Thyroid gland (tissue), 4 donors: ENCODE data around the gene NR1H2. TPM values are rescaled to one million over a fixed set of nuclear protein-coding genes. Genes with fewer than 3 reads are reported as not detected.

ENCODE experiments used
- DNase-seq, 2 donors: peaks; one replicate each; pipeline ENCODE4 v3.0.0-alpha.2; 2019
- H3K27ac ChIP-seq, 3 donors: fragments of 200-600 bp; sonication (generic); 1 replicate in 2 of 3; 2 replicates in 1 of 3; pipeline ENCODE4 v1.5.1; 2016 to 2019; ENCODE audit warnings: mild to moderate bottlenecking in 1 of 3, moderate library complexity in 1 of 3
- H3K27me3 ChIP-seq: fragments of 200-600 bp; sonication (generic); one replicate; pipeline ENCODE4 v1.5.1; 2019
- H3K36me3 ChIP-seq, 2 donors: fragments of 200-600 bp; sonication (generic); one replicate each; pipeline ENCODE4 v1.5.1; 2016 to 2019
- H3K4me1 ChIP-seq, 2 donors: fragments of 200-600 bp; sonication (generic); one replicate each; pipeline ENCODE4 v1.5.1; 2017 to 2019
- H3K4me3 ChIP-seq, 3 donors: fragments of 200-600 bp; sonication (generic); replicated peaks in 1 of 3; 1 replicate in 2 of 3; 2 replicates in 1 of 3; pipeline ENCODE4 v1.5.1; 2016; ENCODE audit warnings: mild to moderate bottlenecking in 1 of 3
- H3K9me3 ChIP-seq: fragments of 200-600 bp; sonication (generic); one replicate; pipeline ENCODE4 v1.5.1; 2017
- POLR2A ChIP-seq, 2 donors: fragments of 450-650 bp; IDR thresholded peaks; one replicate each; pipeline ENCODE4 v1.6.1; 2017; ENCODE audit warnings: antibody characterized with exemption in 2 of 2, mild to moderate bottlenecking in 2 of 2, moderate library complexity in 1 of 2
- WGBS, 2 donors: methylation state at CpG; one replicate each; pipeline ENCODE4 v1.1.5; 2017; 5-methylcytosine and 5-hydroxymethylcytosine counted together
- intact Hi-C: fragments of 100-400 bp; cut with DNase I; formaldehyde crosslinking; loops from one replicate; pipeline ENCODE4 v1.15.1; 2023
- total RNA-seq, 4 donors: library from RNA; depleted of rRNA; stranded (reverse); fragments of >200 nt; gene quantifications; one replicate each; pipeline ENCODE4 v1.2.3, GENCODE V29; 2016
- TF ChIP-seq, protein P1 (sequence below), 6 experiments: fragments of 200-600 bp in 3 of 6; fragments of 450-650 bp in 3 of 6; sonication (generic) in 3 of 6; IDR thresholded peaks; one replicate each; pipeline ENCODE4 v1.5.1; 2016 to 2019; ENCODE audit warnings: antibody characterized with exemption in 6 of 6, mild to moderate bottlenecking in 2 of 6, inconsistent platforms in 1 of 6, moderate library complexity in 1 of 6

Gene NR1H2
- total RNA-seq, 4 donors from 2014 or later, result 76.4 to 114 (median 100) TPM

DNA sequence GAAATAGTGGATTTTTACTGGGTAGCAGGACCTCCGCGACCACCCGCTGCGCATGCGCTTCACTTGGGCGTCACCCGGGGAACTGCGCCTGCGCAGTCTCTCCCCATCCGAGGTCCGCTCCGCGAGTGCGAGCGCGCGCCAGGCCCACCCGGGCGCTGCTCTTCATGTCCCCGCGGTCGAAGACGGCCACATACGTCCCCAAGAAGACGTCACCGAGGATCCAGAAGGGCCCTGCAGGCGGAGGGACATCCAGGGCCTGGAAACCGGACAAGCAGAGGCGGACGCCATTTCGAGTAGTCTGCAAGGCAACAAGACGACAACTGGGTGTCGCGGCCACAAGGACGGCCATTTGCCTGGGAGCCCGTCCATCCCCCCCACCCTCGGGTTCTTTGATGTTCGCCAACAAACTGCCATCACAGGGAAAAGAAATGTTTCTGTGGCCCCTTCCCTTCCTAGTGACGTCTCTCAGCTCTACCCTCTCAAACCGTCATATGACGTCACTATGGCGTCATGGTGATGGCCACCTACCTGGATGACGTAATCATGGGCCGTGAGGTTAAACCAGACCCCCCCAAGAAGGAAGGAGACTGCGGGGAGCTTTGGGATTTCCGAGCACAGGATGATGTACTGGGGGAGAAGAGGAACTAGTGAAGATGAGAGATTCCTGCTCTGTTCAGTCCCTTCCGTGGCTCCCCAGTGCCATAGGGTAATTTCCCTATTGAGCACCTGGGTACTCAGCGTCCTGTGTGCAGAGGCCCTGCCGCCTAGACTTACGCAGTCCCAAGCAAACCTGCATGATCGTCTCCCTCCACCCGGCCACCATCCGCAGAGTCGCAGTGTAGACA, 17.6 kb upstream of the NR1H2 start:
- DNase-seq, result peak; percentile 58 to 60
- intact Hi-C loops, result loop anchor here (10.0 kb wide), 1 partner anchor 426 kb away; no protein-coding TSS in a partner anchor
- no peaks in the 10 kb centered on the region for H3K36me3 ChIP-seq
- no peaks in the 10 kb centered on the region for H3K27me3 ChIP-seq
- WGBS, 2 donors, result 43 to 64% methylated on average over 19 to 54 of the region's 54 CpGs
- TF ChIP-seq POLR2A (IDR thresholded peaks at IDR 0.05), result peak in 1 of 2 donors; percentile 53
- TF ChIP-seq, protein P1, sequence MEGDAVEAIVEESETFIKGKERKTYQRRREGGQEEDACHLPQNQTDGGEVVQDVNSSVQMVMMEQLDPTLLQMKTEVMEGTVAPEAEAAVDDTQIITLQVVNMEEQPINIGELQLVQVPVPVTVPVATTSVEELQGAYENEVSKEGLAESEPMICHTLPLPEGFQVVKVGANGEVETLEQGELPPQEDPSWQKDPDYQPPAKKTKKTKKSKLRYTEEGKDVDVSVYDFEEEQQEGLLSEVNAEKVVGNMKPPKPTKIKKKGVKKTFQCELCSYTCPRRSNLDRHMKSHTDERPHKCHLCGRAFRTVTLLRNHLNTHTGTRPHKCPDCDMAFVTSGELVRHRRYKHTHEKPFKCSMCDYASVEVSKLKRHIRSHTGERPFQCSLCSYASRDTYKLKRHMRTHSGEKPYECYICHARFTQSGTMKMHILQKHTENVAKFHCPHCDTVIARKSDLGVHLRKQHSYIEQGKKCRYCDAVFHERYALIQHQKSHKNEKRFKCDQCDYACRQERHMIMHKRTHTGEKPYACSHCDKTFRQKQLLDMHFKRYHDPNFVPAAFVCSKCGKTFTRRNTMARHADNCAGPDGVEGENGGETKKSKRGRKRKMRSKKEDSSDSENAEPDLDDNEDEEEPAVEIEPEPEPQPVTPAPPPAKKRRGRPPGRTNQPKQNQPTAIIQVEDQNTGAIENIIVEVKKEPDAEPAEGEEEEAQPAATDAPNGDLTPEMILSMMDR (IDR thresholded peaks at IDR 0.05), result no peak
- H3K9me3 ChIP-seq, result no peaks in the 10 kb centered on the region
- H3K27ac ChIP-seq, result peak overlapping the region in 1 of 3 donors; percentile 81
- peaks cover 4 to 37% of the 10 kb centered on the region in 2 donors for H3K4me1 ChIP-seq
- H3K4me3 ChIP-seq, result no peak overlapping the region

DNA sequence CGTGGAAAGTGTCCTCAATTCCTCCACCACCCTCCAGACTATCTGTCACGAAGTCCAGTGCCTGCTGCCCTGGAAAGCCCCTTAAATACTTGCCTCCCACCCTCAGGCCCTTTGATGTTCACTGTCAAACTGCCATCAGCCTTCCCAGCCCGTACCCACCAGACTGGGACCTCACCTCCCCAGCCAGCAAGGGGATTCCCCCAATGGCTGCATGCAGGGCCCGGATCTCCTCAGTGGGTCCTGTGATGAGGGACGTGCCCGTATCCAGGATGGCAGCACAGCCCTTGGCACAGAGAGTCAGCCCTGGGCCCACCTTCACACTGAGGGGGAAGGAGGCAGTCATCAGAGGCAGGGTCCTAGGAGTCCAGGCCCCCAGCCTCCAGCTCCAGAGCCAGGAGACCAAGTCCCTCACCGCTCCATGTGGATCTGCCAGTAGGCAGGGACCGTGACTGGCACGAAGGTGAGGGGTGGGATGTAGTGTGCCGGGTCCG, 16.9 kb upstream of the NR1H2 start:
- WGBS, 2 donors, result 92 to 94% methylated on average over 5 to 11 of the region's 11 CpGs
- Histone ChIP-seq H3K36me3 (no peaks in the 10 kb centered on the region), H3K27ac (no peak overlapping the region), H3K27me3 (no peaks in the 10 kb centered on the region), H3K4me1 (peaks cover 4 to 37% of the 10 kb centered on the region in 2 donors), H3K4me3 (no peak overlapping the region), H3K9me3 (no peaks in the 10 kb centered on the region)
- TF ChIP-seq, protein P1 (IDR thresholded peaks at IDR 0.05), result no peak
- no peak for TF ChIP-seq POLR2A (IDR thresholded peaks at IDR 0.05)
- intact Hi-C loops, result loop anchor here (10.0 kb wide), 1 partner anchor 425 kb away; no protein-coding TSS in a partner anchor
- no peak for DNase-seq

DNA sequence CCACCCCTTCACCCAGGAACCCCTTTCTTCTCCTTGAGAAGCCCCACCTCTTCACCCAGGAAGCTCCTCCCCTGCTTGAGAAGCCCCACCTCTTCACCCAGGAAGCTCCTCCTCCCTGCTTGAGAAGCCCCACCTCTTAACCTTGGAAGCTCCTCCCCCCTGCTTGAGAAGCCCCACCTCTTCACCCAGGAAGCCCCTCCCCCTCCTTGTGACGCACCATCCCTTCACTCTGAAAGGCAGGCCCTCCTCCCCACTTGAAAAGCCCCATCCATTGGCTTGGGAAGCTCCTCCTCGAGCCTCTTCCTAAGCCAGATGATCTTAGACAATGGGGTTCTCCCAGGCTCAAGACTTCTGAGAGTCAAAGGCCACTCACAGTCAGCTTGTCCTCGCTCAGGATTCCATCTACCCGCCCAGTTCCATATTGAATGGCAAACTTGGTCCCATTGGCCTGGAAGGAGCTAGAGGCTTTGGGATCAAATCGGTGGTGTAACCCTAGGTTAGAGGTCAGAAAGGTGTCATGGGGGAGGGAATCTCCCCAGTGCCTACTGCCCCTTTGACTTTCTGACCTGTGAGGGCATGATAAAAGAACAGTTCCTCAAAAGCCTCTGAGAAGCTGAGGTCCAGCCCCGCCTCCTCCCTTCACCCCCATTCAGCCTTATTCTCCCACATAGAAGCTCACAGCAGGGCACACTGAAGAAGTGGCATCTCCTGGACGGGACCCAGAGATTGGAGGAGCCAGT, 14.8 kb upstream of the NR1H2 start:
- Histone ChIP-seq H3K36me3 (no peaks in the 10 kb centered on the region), H3K27me3 (no peaks in the 10 kb centered on the region), H3K4me3 (no peak overlapping the region), H3K4me1 (peaks cover 4 to 37% of the 10 kb centered on the region in 2 donors), H3K27ac (no peak overlapping the region), H3K9me3 (no peaks in the 10 kb centered on the region)
- 87 to 92% methylated on average over 6 to 7 of the region's 7 CpGs for WGBS, 2 donors
- intact Hi-C loops, result loop anchor here (5.0 kb wide), 2 partner anchors 56 to 101 kb away; partner anchors contain the start of gene SPIB
- no peak for DNase-seq
- TF ChIP-seq, protein P1 (IDR thresholded peaks at IDR 0.05), result no peak
- TF ChIP-seq POLR2A (IDR thresholded peaks at IDR 0.05), result no peak

DNA sequence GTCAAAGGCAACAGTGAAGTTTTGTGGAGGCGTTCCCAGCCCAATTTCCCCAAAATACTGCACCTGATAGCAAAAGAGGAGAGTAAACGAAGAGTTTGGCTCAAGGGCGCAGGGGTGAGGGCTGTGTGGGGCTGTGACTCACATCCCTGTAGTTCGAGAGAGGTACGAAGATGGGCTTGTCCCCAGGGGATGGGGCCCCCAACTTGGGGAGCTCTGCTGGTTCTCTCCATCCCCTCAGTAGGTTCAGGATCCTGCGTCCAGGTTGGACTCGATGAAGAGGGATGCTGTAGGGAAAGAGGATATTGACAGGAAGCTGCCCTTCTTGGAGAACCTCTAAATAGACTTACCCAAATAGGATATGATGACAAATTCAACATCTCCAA, 14.2 kb upstream of the NR1H2 start:
- Histone ChIP-seq H3K9me3 (no peaks in the 10 kb centered on the region), H3K27ac (no peak overlapping the region), H3K4me1 (peaks cover 4 to 31% of the 10 kb centered on the region in 2 donors), H3K4me3 (no peak overlapping the region), H3K36me3 (no peaks in the 10 kb centered on the region), H3K27me3 (no peaks in the 10 kb centered on the region)
- TF ChIP-seq POLR2A (IDR thresholded peaks at IDR 0.05), result no peak
- TF ChIP-seq, protein P1 (IDR thresholded peaks at IDR 0.05), result no peak
- 93 to 97% methylated on average over 7 of the region's 7 CpGs for WGBS, 2 donors
- DNase-seq, result no peak
- intact Hi-C loops, result loop anchor here (5.0 kb wide), 2 partner anchors 55 to 100 kb away; partner anchors contain the start of gene SPIB
